VCaP (cell line): ENCODE data around the gene ZNF865.
A peak's percentile ranks its signal among the peaks of the same experiment; 100 is the strongest.

Source experiments
- H3K27ac ChIP-seq: fragments of 450-650 bp; 2 replicates; pipeline ENCODE4 v1.5.1; 2017
- CTCF ChIP-seq: fragments of 450-650 bp; conservative IDR thresholded peaks from 2 replicates; pipeline ENCODE4 v1.5.1; 2017; ENCODE audit warnings: mild to moderate bottlenecking, moderate library complexity

The ZNF865 gene

DNA sequence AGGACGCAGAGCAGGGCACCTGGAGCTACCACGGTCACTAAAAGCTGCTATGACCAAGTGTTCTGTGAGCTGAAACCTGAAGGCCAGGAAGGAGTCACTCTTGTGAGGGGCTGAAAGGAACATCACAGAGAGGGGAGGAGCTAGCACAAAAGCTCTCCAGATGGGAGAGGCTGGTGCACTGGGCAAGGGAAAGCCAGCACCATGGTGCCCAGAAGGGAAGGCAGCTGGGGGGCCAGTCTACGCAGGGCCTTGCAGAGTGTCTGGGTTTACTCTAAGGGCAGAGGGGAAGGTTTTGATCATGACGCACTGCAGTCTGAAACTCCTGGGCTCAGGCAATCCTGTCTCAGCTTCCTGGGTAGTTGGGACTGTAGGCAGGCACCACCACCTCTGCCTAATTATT, 31.3 kb downstream of the ZNF865 start:
- H3K27ac ChIP-seq: no peak overlapping the region
- no peak for TF ChIP-seq CTCF

- TF ChIP-seq CTCF: no peak
- H3K27ac ChIP-seq: no peak overlapping the region
Measured at GRCh38 chr19:55637534-55637933, 32.1 kb downstream of the ZNF865 start.

DNA sequence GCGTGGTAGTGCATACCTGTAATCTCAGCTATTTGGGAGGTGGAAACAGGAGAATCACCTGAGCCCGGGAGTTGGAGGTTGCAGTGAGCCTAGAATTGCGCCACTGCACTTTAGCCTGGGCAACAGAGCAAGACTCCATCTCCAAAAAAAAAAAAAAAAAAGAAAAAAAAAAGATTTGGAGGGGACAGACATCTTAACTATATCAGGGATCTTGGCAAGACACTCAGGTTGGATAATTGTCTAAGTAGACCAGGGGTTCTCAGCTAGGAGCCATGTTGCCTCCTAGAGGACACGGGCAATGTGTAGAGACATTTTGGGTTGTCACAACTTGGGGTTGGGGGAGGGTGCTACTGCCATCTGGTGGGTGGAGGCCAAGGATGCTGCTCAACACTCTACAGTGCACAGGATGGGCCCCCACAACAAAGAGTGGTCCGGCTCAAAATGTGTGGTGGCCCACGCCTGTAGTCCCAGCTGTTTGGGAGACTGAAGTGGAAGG, 33.5 kb downstream of the ZNF865 start:
- peak overlapping the region; percentile 98; the same call in 1 of the 2 replicates for H3K27ac ChIP-seq

DNA sequence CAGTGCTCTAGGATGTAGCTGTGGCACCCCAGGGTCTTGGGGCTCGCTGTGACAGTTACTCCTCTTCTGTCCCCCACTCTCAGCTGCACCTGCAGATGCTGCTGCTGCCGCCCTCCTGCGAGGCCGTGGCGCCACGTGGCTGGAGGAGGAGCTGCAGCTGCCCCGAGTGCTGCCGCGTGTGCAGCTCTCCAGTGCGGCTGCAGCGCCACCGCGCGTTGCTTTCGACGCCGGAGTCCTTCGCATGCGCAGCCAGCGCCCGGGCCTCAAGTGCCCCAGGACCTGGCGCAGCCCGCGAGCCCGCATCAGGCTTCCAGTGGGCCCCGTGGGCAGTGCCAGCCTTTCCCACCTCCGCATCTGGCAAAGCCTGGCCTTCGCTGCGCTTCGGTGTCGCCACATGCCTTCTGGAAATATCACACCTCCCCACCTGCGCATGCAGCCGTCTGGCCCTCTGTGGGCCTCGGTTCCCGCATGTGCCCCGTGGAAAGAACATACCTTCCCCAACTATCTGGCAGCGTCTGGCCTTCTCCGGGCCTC, 34.7 kb downstream of the ZNF865 start:
- H3K27ac ChIP-seq: peak overlapping the region; percentile 98
- TF ChIP-seq CTCF: no peak

More for the DNA sequence above, 33.5 kb downstream of the ZNF865 start:
- TF ChIP-seq CTCF: peak; percentile 65

GRCh38 chr19:55640577-55641425, 35.4 kb downstream of the ZNF865 start, which contains the start of gene ZNF580:
TSS of gene ZNF580 (plus strand) at chr19:55641002. CDS start at chr19:55642509, 1,507 bp downstream.
- TF ChIP-seq CTCF: no peak
- H3K27ac ChIP-seq: peak within 1 kb of the TSS; percentile 98

DNA sequence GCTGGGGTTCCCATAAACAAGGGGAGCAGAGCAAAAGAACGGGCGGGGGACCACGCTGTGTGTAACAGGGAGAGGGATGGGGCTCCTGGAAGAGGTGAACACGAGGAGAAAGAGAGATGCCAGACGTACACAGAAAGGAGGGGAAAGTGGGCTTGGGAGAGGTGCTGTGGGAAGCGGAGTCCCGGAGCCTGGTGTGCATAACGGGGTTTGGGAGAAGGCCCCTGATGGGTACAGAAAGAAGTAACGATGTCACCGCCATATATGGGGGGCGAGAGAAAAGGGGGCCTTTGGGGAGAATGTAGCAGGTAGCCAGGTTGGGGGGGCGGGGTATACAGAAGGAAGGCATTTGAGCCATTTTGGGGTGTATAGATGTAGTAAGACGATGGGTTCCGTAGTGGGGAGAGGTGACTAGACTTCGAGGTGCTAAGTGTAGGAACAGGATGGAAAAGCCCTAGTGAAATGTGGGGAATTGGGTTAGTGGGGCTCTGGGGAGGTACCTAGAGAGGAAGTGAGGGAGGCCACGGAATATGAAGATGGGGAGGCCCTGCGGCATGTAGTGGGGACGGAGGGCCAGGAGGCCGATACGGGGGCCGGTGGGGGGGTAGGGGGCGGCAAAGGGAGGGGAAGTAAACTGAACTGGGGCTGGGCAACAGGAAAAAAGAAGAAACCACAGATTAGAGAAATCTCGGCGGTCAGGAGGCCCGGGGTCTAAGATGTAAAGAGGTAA, 36.1 kb downstream of the ZNF865 start:
- TF ChIP-seq CTCF: no peak
- H3K27ac ChIP-seq: peak overlapping the region; percentile 98
